Body of pancreas (tissue), 4 donors: ENCODE data around the gene GRID2IP. TPM values are rescaled to one million over a fixed set of nuclear protein-coding genes. Genes with fewer than 3 reads are reported as not detected.

ENCODE experiments used
- ATAC-seq: fragments of 150-250 bp; one replicate; pipeline ENCODE4 v1.9.1; 2016
- DNase-seq, 4 donors: peaks; one replicate each; pipeline ENCODE4 v3.0.0-alpha.2; 2019
- H3K27ac ChIP-seq, 4 donors: fragments of 200-600 bp; sonication (generic); 1 replicate in 3 of 4; 2 replicates in 1 of 4; pipeline versions ENCODE4 v1.5.1 to v1.6.1; 2016 to 2019; ENCODE audit warnings: mild to moderate bottlenecking in 1 of 4, mixed read lengths in 1 of 4, moderate library complexity in 1 of 4
- H3K27me3 ChIP-seq, 2 donors: fragments of 200-600 bp; sonication (generic); one replicate each; pipeline ENCODE4 v1.6.0; 2016; ENCODE audit warnings: mild to moderate bottlenecking in 1 of 2
- H3K36me3 ChIP-seq, 2 donors: fragments of 200-600 bp; sonication (generic); replicated peaks in 1 of 2; 2 replicates each; pipeline ENCODE4 v1.5.1; 2016; ENCODE audit warnings: low read depth in 2 of 2; ENCODE audit not compliant: insufficient read depth in 1 of 2
- H3K4me1 ChIP-seq: fragments of 200-600 bp; sonication (generic); one replicate; pipeline ENCODE4 v1.6.0; 2016
- H3K4me3 ChIP-seq, 2 donors: fragments of 200-600 bp; sonication (generic); 1 replicate in 1 of 2; 2 replicates in 1 of 2; pipeline ENCODE4 v1.5.1; 2016 to 2019
- H3K9me3 ChIP-seq, 3 donors: fragments of 200-600 bp; sonication (generic); 1 replicate in 2 of 3; 2 replicates in 1 of 3; pipeline ENCODE4 v1.5.1; 2016
- POLR2A ChIP-seq, 3 donors: fragments of 450-650 bp; IDR thresholded peaks; one replicate each; pipeline ENCODE4 v1.6.1; 2016; ENCODE audit warnings: antibody characterized with exemption in 3 of 3, mild to moderate bottlenecking in 2 of 3
- WGBS, 2 donors: methylation state at CpG; one replicate each; pipeline ENCODE4 v1.1.5; 2017; 5-methylcytosine and 5-hydroxymethylcytosine counted together
- intact Hi-C: fragments of 100-400 bp; cut with DNase I; formaldehyde crosslinking; loops from one replicate; pipeline ENCODE4 v1.15.1; 2023
- total RNA-seq, 2 donors: library from RNA; depleted of rRNA; stranded (reverse); fragments of >200 nt; gene quantifications; one replicate each; pipeline ENCODE4 v1.1.0, GENCODE V29; 2016
- TF ChIP-seq, protein P1 (sequence below), 7 experiments: fragments of 450-650 bp in 4 of 7; fragments of 200-600 bp in 3 of 7; sonication (generic) in 3 of 7; IDR thresholded peaks; one replicate each; pipeline ENCODE4 v1.5.1; 2016 to 2019; ENCODE audit warnings: antibody characterized with exemption in 7 of 7

The GRID2IP gene
- total RNA-seq, 2 donors from 2014 or later: 1.0 to 1.6 TPM

DNA sequence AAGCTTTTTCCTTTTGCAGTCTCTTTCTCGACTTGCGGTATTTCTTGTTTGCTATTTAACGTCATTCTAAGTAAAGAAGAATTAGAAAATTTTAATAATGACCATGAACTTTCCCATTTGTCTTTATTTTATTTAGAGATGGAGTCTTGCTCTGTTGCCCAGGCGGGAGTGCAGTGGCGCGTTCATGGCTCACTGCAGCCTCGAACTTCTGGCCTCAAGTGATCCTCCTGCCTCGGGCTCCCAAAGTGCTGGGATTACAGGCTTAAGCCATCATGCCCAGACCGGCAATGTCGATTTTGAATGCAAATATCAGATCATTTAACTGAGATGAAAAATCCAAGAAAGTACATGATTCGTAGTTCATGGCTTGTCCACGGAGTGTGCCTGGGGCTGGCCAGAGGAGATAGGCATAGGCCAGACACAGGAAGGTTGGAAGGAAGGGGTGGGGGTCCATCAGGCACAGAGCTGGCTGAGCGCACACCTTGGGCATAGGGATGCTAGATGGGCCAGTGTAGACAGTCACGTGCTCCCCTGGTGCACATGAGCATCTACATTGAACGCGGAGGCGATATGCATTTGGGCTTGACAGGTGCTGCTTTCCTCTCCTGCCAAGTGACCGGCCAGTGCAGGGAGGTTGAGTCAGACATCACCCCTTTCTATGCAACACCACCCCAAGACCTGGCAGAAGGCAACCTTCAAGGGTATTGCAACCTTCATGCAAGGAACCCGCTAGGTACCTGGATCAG, 64.7 kb downstream of the GRID2IP start:
- 89 to 94% methylated on average over 16 to 17 of the region's 19 CpGs for WGBS, 2 donors
- intact Hi-C loops: no loop called here
- TF ChIP-seq, protein P1, sequence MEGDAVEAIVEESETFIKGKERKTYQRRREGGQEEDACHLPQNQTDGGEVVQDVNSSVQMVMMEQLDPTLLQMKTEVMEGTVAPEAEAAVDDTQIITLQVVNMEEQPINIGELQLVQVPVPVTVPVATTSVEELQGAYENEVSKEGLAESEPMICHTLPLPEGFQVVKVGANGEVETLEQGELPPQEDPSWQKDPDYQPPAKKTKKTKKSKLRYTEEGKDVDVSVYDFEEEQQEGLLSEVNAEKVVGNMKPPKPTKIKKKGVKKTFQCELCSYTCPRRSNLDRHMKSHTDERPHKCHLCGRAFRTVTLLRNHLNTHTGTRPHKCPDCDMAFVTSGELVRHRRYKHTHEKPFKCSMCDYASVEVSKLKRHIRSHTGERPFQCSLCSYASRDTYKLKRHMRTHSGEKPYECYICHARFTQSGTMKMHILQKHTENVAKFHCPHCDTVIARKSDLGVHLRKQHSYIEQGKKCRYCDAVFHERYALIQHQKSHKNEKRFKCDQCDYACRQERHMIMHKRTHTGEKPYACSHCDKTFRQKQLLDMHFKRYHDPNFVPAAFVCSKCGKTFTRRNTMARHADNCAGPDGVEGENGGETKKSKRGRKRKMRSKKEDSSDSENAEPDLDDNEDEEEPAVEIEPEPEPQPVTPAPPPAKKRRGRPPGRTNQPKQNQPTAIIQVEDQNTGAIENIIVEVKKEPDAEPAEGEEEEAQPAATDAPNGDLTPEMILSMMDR (IDR thresholded peaks at IDR 0.05): no peak
- no peak for TF ChIP-seq POLR2A (IDR thresholded peaks at IDR 0.05)

DNA sequence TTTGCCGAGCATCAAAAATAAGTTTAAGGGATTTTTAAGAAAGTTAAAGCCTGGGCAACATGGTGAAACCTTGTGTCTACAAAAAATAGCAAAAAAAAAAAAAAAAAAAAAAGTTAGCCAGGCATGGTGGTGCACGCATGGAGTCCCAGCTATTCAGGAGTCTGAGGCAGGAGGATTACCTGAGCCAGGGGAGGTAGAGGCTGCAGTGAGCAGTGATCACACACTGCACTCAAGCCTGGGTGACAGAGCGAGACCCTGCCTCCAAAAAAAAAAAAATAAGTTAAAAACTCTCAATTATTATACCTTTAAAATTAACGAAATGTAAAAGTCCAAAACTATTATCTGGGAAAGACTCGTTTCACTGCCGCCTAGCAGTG, 68.5 kb downstream of the GRID2IP start:
- Histone ChIP-seq H3K4me3 (peak overlapping the region; percentile 47 to 68), H3K27ac (peak overlapping the region in 3 of 4 donors; percentile 93 to 98 (median 98)), H3K9me3 (no peaks in the 10 kb centered on the region), H3K36me3 (no peaks in the 10 kb centered on the region), H3K4me1 (peaks cover 52% of the 10 kb centered on the region), H3K27me3 (no peaks in the 10 kb centered on the region)
- TF ChIP-seq POLR2A (IDR thresholded peaks at IDR 0.05): no peak
- TF ChIP-seq, protein P1 (IDR thresholded peaks at IDR 0.05): no peak
- ATAC-seq (no peak), DNase-seq (no peak)
- intact Hi-C loops: no loop called here
- 12 to 13% methylated on average over 6 of the region's 6 CpGs for WGBS, 2 donors

More for the DNA sequence above, 64.7 kb downstream of the GRID2IP start:
- Histone ChIP-seq H3K27me3 (no peaks in the 10 kb centered on the region), H3K4me1 (peaks cover 18% of the 10 kb centered on the region), H3K4me3 (no peak overlapping the region), H3K36me3 (no peaks in the 10 kb centered on the region), H3K27ac (no peak overlapping the region), H3K9me3 (no peaks in the 10 kb centered on the region)
- ATAC-seq (no peak), DNase-seq (no peak)

DNA sequence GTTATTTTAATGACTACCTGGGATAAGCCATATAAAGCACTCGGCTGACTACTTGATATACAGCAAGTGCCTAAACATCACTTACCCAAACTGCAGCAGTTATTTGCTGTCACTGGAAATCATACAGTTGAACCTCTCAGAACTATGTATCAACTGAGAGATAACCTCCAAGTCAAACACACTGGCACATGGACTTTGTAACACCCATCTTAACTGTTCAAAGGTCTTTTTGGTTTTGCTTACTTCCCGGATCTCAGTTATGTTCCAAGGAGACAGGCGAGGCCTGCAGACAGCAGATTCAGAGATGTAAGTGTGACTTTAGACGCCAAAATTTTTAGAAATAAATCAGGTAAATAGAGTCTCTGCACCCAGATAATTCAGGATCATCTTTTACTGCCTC, 69.0 kb downstream of the GRID2IP start:
- no peaks in the 10 kb centered on the region for H3K36me3 ChIP-seq
- DNase-seq: no peak
- H3K4me3 ChIP-seq: no peak overlapping the region
- TF ChIP-seq, protein P1 (IDR thresholded peaks at IDR 0.05): no peak
- TF ChIP-seq POLR2A (IDR thresholded peaks at IDR 0.05): no peak
- H3K4me1 ChIP-seq: peaks cover 56% of the 10 kb centered on the region
- 20 to 21% methylated on average over 4 of the region's 4 CpGs for WGBS, 2 donors
- no peaks in the 10 kb centered on the region for H3K9me3 ChIP-seq
- no peaks in the 10 kb centered on the region for H3K27me3 ChIP-seq
- ATAC-seq: no peak
- peak overlapping the region in 2 of 4 donors; percentile 98 for H3K27ac ChIP-seq
- intact Hi-C loops: no loop called here

DNA sequence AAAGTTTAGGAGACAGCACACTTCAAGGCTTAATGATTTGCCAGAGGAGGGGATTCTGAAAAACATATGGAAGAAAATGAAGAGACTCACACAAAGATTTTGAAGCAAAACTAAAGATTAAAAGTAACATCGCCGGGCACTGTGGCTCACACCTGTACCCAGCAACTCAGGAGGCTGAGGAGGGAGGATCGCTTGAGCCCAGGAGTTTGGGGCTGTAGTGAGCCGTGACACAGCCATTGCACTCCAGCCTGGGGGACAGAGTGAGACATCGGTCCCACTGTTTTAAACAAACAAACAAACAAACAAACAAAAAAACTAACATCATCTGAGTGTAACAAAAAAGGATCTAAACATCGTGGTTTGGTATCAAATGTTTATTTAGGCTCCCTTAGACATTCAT, 69.8 kb downstream of the GRID2IP start:
- no peaks in the 10 kb centered on the region for H3K36me3 ChIP-seq
- H3K27ac ChIP-seq: peak overlapping the region in 2 of 4 donors; percentile 39 to 98
- DNase-seq (no peak), ATAC-seq (no peak)
- peak in 1 of 3 donors; percentile 5 for TF ChIP-seq POLR2A (IDR thresholded peaks at IDR 0.05)
- TF ChIP-seq, protein P1 (IDR thresholded peaks at IDR 0.05): no peak
- peaks cover 65% of the 10 kb centered on the region for H3K4me1 ChIP-seq
- WGBS, 2 donors: 30 to 40% methylated on average over 6 of the region's 6 CpGs
- no peaks in the 10 kb centered on the region for H3K9me3 ChIP-seq
- H3K4me3 ChIP-seq: no peak overlapping the region
- intact Hi-C loops: no loop called here
- H3K27me3 ChIP-seq: no peaks in the 10 kb centered on the region

DNA sequence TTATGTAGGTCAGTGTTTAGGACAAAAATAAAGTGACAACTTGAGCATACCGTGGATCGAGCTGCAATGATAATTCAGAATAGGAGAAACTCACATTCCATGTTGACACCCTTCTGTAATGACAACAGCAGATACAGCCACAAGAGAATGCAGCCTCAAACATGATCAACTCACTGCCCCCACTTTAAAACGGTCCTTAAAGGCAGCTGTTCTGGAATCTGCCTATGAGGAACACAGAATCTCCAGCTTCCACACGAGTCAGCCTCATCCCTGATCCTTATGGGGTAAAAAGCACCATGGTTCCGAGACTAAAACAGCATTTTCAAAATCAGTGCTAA, 71.0 kb downstream of the GRID2IP start:
- intact Hi-C loops: no loop called here
- H3K27me3 ChIP-seq: no peaks in the 10 kb centered on the region
- H3K27ac ChIP-seq: peak overlapping the region in 1 of 4 donors; percentile 7
- H3K4me3 ChIP-seq: no peak overlapping the region
- no peak for ATAC-seq
- H3K4me1 ChIP-seq: peaks cover 76% of the 10 kb centered on the region
- H3K36me3 ChIP-seq: no peaks in the 10 kb centered on the region
- H3K9me3 ChIP-seq: no peaks in the 10 kb centered on the region
- no peak for TF ChIP-seq POLR2A (IDR thresholded peaks at IDR 0.05)
- TF ChIP-seq, protein P1 (IDR thresholded peaks at IDR 0.05): no peak
- DNase-seq: no peak
- 22 to 29% methylated on average over 5 of the region's 5 CpGs for WGBS, 2 donors
